Trophoblast cell (in vitro differentiated cells and primary cell): ENCODE measurements around the gene HTR6.

ENCODE experiments used
- DNase-seq, 2 donors: peaks; one replicate each; pipeline ENCODE4 v3.0.0-alpha.2; 2016
- H2AFZ ChIP-seq: 2 replicates; pipeline ENCODE4 v1.6.1; 2013; ENCODE audit warnings: low read length, moderate library complexity, mild to moderate bottlenecking; ENCODE audit not compliant: insufficient read depth, poor library complexity
- H2AK5ac ChIP-seq: 2 replicates; pipeline ENCODE4 v1.6.1; 2013; ENCODE audit warnings: mild to moderate bottlenecking, low read length
- H2BK120ac ChIP-seq: 2 replicates; pipeline ENCODE4 v1.6.1; 2013; ENCODE audit warnings: low read length, mild to moderate bottlenecking, moderate library complexity; ENCODE audit not compliant: insufficient read depth, poor library complexity
- H2BK12ac ChIP-seq: 2 replicates; pipeline ENCODE4 v1.6.1; 2013; ENCODE audit warnings: mild to moderate bottlenecking, low read length, moderate library complexity
- H2BK5ac ChIP-seq: 2 replicates; pipeline ENCODE4 v1.6.1; 2013; ENCODE audit warnings: low read length, low read depth, moderate library complexity, mild to moderate bottlenecking; ENCODE audit not compliant: poor library complexity
- H3K14ac ChIP-seq: 2 replicates; pipeline ENCODE4 v1.6.1; 2013; ENCODE audit warnings: mild to moderate bottlenecking, low read length
- H3K18ac ChIP-seq: 2 replicates; pipeline ENCODE4 v1.6.1; 2013; ENCODE audit warnings: mild to moderate bottlenecking, low read length
- H3K23ac ChIP-seq: 2 replicates; pipeline ENCODE4 v1.6.1; 2013; ENCODE audit warnings: low read length
- H3K27ac ChIP-seq: 2 replicates; pipeline ENCODE4 v1.5.1; 2013; ENCODE audit warnings: low read depth, mild to moderate bottlenecking, inconsistent platforms, low read length, moderate library complexity
- H3K27me3 ChIP-seq: 2 replicates; pipeline ENCODE4 v1.6.1; 2013; ENCODE audit warnings: inconsistent platforms, mild to moderate bottlenecking, low read length, moderate library complexity; ENCODE audit not compliant: insufficient read depth
- H3K36me3 ChIP-seq, 2 experiments: 1 replicate in 1 of 2; 2 replicates in 1 of 2; pipeline ENCODE4 v1.6.1; 2013; ENCODE audit warnings: low read length in 2 of 2, mild to moderate bottlenecking in 2 of 2, moderate library complexity in 1 of 2; ENCODE audit not compliant: insufficient read depth in 2 of 2, control insufficient read depth in 1 of 2
- H3K4ac ChIP-seq: 2 replicates; pipeline ENCODE4 v1.6.1; 2013; ENCODE audit warnings: low read depth, mild to moderate bottlenecking, low read length, moderate library complexity
- H3K4me1 ChIP-seq, 2 experiments: 1 replicate in 1 of 2; 2 replicates in 1 of 2; pipeline ENCODE4 v1.6.1; 2013; ENCODE audit warnings: low read length in 2 of 2, mild to moderate bottlenecking in 2 of 2, moderate library complexity in 1 of 2; ENCODE audit not compliant: insufficient read depth in 2 of 2, control insufficient read depth in 1 of 2
- H3K4me2 ChIP-seq: 2 replicates; pipeline ENCODE4 v1.6.1; 2013; ENCODE audit warnings: inconsistent platforms, mild to moderate bottlenecking, low read length, moderate library complexity
- H3K4me3 ChIP-seq: 2 replicates; pipeline ENCODE4 v1.5.1; 2013; ENCODE audit warnings: mild to moderate bottlenecking, low read depth, low read length, inconsistent platforms
- H3K79me1 ChIP-seq: one replicate; pipeline ENCODE4 v1.6.1; 2013; ENCODE audit warnings: low read length
- H3K79me2 ChIP-seq: 2 replicates; pipeline ENCODE4 v1.6.1; 2013; ENCODE audit warnings: low read length, mild to moderate bottlenecking; ENCODE audit not compliant: control insufficient read depth, insufficient read depth, poor library complexity
- H3K9ac ChIP-seq: 2 replicates; pipeline ENCODE4 v1.6.1; 2013; ENCODE audit warnings: mild to moderate bottlenecking, low read length
- H3K9me3 ChIP-seq: 2 replicates; pipeline ENCODE4 v1.6.1; 2013; ENCODE audit warnings: low read depth, mild to moderate bottlenecking, control low read depth, inconsistent platforms, low read length; ENCODE audit not compliant: insufficient read depth
- H4K12ac ChIP-seq: 2 replicates; pipeline ENCODE4 v1.6.1; 2013; ENCODE audit warnings: low read depth, mild to moderate bottlenecking, low read length, moderate library complexity
- H4K8ac ChIP-seq: 2 replicates; pipeline ENCODE4 v1.6.1; 2013; ENCODE audit warnings: low read depth, mild to moderate bottlenecking, low read length, moderate library complexity
- H4K91ac ChIP-seq: one replicate; pipeline ENCODE4 v1.6.1; 2013; ENCODE audit warnings: low read depth, mild to moderate bottlenecking, low read length, moderate library complexity
- WGBS: extraction: QIAGEN DNeasy Blood & Tissue Kit; methylation state at CpG from one replicate; pipeline ENCODE4 v1.1.7; 2013; ENCODE audit warnings: missing lambda C conversion rate; ENCODE audit not compliant: insufficient read length, insufficient coverage; ENCODE audit errors: extremely low coverage; 5-methylcytosine and 5-hydroxymethylcytosine counted together

The HTR6 gene

DNA sequence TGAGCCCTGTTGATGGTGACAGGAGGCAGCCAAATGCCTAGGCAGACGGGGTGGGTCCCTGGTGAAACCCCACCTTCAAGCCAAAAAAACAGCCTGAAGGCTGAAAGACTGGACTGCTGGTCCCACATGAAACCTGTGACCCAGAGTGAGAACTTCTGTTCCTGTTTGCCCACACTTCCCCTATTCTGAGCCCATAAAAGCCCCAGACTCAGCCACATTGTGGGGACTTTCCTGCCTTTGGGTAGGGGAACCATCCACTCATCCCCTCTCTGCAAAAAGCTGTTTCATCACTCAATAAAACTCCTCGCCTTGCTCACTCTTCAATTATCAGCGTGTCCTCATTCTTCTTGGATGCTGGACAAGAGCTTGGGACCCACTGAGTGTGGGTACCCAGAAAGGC, 25.2 kb downstream of the HTR6 start:
- no CpG with 5 or more reads among the region's 3 CpGs for whole genome bisulfite sequencing

DNA sequence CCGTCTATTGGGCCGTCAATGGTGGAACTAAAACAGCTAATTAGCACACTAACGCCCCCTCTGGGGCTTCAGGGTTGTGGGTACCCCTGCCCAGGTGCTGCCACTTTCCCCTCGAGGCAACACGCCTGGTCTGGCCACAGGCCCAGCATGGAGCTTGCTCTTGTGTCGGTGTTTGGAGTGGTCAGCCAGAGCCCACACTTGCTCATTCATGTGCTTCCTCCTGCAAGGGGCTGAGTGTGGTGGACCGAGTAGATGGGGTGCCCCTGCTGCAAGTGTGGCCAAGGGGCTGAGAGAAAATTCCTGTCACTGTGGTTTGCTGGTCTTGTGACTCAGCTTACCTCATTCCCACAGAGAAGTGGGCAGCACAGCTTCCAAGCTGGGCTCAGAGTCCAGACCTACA, 25.7 kb downstream of the HTR6 start:
- H4K12ac ChIP-seq = no peak overlapping the region

More for the DNA sequence above, 25.2 kb downstream of the HTR6 start:
- Histone ChIP-seq H2AK5ac (no peak overlapping the region), H3K4me3 (no peak overlapping the region), H4K91ac (no peak overlapping the region), H3K27me3 (no peaks in the 10 kb centered on the region), H3K27ac (no peak overlapping the region), H3K79me1 (no peaks in the 10 kb centered on the region), H4K12ac (no peak overlapping the region), H3K9me3 (no peaks in the 10 kb centered on the region), H4K8ac (no peak overlapping the region), H2BK5ac (no peak overlapping the region), H3K9ac (no peak overlapping the region), H3K36me3 (no peaks in the 10 kb centered on the region), H3K23ac (no peak overlapping the region), H3K14ac (no peak overlapping the region), H3K4me1 (no peaks in the 10 kb centered on the region), H3K79me2 (no peaks in the 10 kb centered on the region), H3K18ac (no peak overlapping the region), H2BK120ac (no peak overlapping the region), H2AFZ (no peak overlapping the region), H2BK12ac (no peak overlapping the region), H3K4me2 (no peak overlapping the region), H3K4ac (no peak overlapping the region)
- DNase-seq = no peak

DNA sequence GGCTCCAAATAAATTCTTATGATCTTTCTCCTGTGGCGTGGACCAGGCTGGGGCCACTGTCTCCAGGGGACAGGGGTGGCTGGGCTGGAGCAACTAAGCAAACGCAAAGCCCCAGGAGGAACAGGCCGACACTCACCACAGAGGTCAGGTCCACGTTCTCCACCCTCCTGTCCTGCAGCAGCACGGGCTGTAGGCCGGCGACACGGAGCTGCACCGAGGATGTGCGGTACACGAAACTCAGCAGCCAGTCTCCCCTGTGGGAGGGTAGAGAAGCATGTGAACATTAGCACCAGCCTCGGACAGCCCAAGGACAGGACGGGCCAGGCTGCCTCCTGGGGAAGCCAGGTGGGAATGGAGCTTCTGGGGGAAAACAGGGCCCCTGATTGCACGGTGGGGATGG, 29.6 kb downstream of the HTR6 start:
- Histone ChIP-seq H3K79me1 (no peaks in the 10 kb centered on the region), H4K12ac (no peak overlapping the region), H3K27me3 (no peaks in the 10 kb centered on the region), H3K4ac (no peak overlapping the region), H2AK5ac (no peak overlapping the region), H2BK5ac (no peak overlapping the region), H3K36me3 (no peaks in the 10 kb centered on the region), H3K4me1 (no peaks in the 10 kb centered on the region), H3K23ac (no peak overlapping the region), H3K27ac (no peak overlapping the region), H3K4me3 (no peak overlapping the region), H4K8ac (no peak overlapping the region), H3K79me2 (no peaks in the 10 kb centered on the region), H4K91ac (no peak overlapping the region), H3K9ac (no peak overlapping the region), H3K18ac (no peak overlapping the region), H3K4me2 (no peak overlapping the region), H3K9me3 (no peaks in the 10 kb centered on the region), H2BK120ac (no peak overlapping the region), H2AFZ (no peak overlapping the region), H3K14ac (no peak overlapping the region), H2BK12ac (no peak overlapping the region)
- DNase-seq = no peak
- WGBS = no CpG with 5 or more reads among the region's 14 CpGs

More for the DNA sequence above, 25.7 kb downstream of the HTR6 start:
- no CpG with 5 or more reads among the region's 7 CpGs for WGBS
- H3K23ac ChIP-seq = no peak overlapping the region
- no peaks in the 10 kb centered on the region for H3K79me1 ChIP-seq
- no peak for DNase-seq
- H3K4ac ChIP-seq = no peak overlapping the region
- no peak overlapping the region for H2BK120ac ChIP-seq
- no peak overlapping the region for H2AK5ac ChIP-seq
- no peak overlapping the region for H4K8ac ChIP-seq
- no peak overlapping the region for H3K18ac ChIP-seq
- H2AFZ ChIP-seq = no peak overlapping the region
- no peak overlapping the region for H3K14ac ChIP-seq
- no peak overlapping the region for H3K4me2 ChIP-seq
- no peaks in the 10 kb centered on the region for H3K9me3 ChIP-seq
- H3K27ac ChIP-seq = no peak overlapping the region
- H3K9ac ChIP-seq = no peak overlapping the region
- no peaks in the 10 kb centered on the region for H3K4me1 ChIP-seq
- no peak overlapping the region for H2BK5ac ChIP-seq
- no peaks in the 10 kb centered on the region for H3K27me3 ChIP-seq
- no peak overlapping the region for H2BK12ac ChIP-seq
- no peaks in the 10 kb centered on the region for H3K79me2 ChIP-seq
- H4K91ac ChIP-seq = no peak overlapping the region
- H3K36me3 ChIP-seq = no peaks in the 10 kb centered on the region
- no peak overlapping the region for H3K4me3 ChIP-seq

DNA sequence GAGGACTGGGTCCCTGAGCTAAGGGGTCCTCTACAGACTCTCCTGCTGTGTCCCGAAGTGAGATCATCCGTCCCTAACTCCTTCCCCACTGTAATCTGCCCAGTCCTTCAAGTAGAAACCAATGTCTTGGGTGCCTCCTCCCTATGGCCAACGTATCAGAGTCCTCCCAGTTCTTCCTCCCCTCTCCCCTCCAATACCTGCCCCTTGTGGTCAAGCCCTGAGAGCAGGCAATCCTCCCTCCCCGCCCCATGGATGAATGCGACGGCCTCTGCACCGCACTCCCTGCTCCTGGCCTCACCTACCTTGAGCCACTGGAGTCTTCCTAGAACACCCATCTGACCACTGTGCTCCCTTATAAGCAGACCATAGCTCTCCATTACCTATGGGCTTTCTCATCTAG, 31.1 kb downstream of the HTR6 start:
- no peak overlapping the region for H3K27ac ChIP-seq
- WGBS = no CpG with 5 or more reads among the region's 7 CpGs
- no peak overlapping the region for H2BK5ac ChIP-seq
- no peak overlapping the region for H3K4ac ChIP-seq
- H3K9ac ChIP-seq = no peak overlapping the region
- H4K12ac ChIP-seq = no peak overlapping the region
- H4K91ac ChIP-seq = no peak overlapping the region
- no peak overlapping the region for H3K4me3 ChIP-seq
- H3K36me3 ChIP-seq = no peaks in the 10 kb centered on the region
- no peaks in the 10 kb centered on the region for H3K27me3 ChIP-seq
- H3K23ac ChIP-seq = no peak overlapping the region
- no peak overlapping the region for H4K8ac ChIP-seq
- no peaks in the 10 kb centered on the region for H3K4me1 ChIP-seq
- H3K79me2 ChIP-seq = no peaks in the 10 kb centered on the region
- no peaks in the 10 kb centered on the region for H3K79me1 ChIP-seq
- DNase-seq = no peak
- H3K4me2 ChIP-seq = no peak overlapping the region
- no peak overlapping the region for H2BK12ac ChIP-seq
- H2AK5ac ChIP-seq = no peak overlapping the region
- no peak overlapping the region for H2BK120ac ChIP-seq
- no peak overlapping the region for H3K18ac ChIP-seq
- no peaks in the 10 kb centered on the region for H3K9me3 ChIP-seq
- H2AFZ ChIP-seq = no peak overlapping the region
- H3K14ac ChIP-seq = no peak overlapping the region
